Skeletal muscle tissue (tissue), 4 donors: ENCODE results near the gene ETF1. TPM values are rescaled to one million over a fixed set of nuclear protein-coding genes. Genes with fewer than 3 reads are reported as not detected.
A peak's percentile ranks its signal among the peaks of the same experiment; 100 is the strongest.

Source experiments
- H3K27ac ChIP-seq: one replicate; pipeline ENCODE4 v1.7.0; 2013; ENCODE audit warnings: mild to moderate bottlenecking, low read depth, low read length, inconsistent platforms
- H3K27me3 ChIP-seq, 3 donors: one replicate each; pipeline ENCODE4 v1.7.0; 2013; ENCODE audit warnings: low read length in 3 of 3; ENCODE audit not compliant: control insufficient read depth in 3 of 3, insufficient read depth in 3 of 3
- H3K36me3 ChIP-seq, 3 donors: one replicate each; pipeline ENCODE4 v1.7.0; 2013; ENCODE audit warnings: low read length in 3 of 3; ENCODE audit not compliant: control insufficient read depth in 3 of 3, insufficient read depth in 3 of 3
- H3K4me1 ChIP-seq, 3 donors: one replicate each; pipeline ENCODE4 v1.7.0; 2013; ENCODE audit warnings: low read length in 3 of 3, mild to moderate bottlenecking in 3 of 3; ENCODE audit not compliant: control insufficient read depth in 3 of 3, insufficient read depth in 3 of 3
- H3K4me3 ChIP-seq, 3 donors: one replicate each; pipeline ENCODE4 v1.7.0; 2013; ENCODE audit warnings: low read length in 3 of 3
- H3K9ac ChIP-seq, 3 donors: one replicate each; pipeline ENCODE4 v1.7.0; 2013; ENCODE audit warnings: low read length in 3 of 3, mild to moderate bottlenecking in 3 of 3, moderate library complexity in 2 of 3, low read depth in 1 of 3
- H3K9me3 ChIP-seq, 3 donors: one replicate each; pipeline ENCODE4 v1.7.0; 2013; ENCODE audit warnings: low read length in 3 of 3; ENCODE audit not compliant: control insufficient read depth in 3 of 3
- total RNA-seq: library from RNA; depleted of rRNA; stranded (reverse); fragments of >200 nt; gene quantifications from one replicate; pipeline ENCODE4 v1.2.3, GENCODE V29; 2014
- donor health status: Osteomylitis.

ETF1 gene
- total RNA-seq, 1 donor from 2014 or later, result 45.4 TPM

GRCh38 chr5:138533973-138534941 is 8.8 kb downstream of the ETF1 start:
- Histone ChIP-seq H3K27ac (no peak overlapping the region), H3K27me3 (no peaks in the 10 kb centered on the region), H3K4me1 (peaks cover 14 to 45% (median 19%) of the 10 kb centered on the region in 3 donors), H3K36me3 (peaks cover 0 to 5% (median 0%) of the 10 kb centered on the region in 3 donors), H3K9me3 (no peaks in the 10 kb centered on the region), H3K9ac (peak overlapping the region in 1 of 3 donors; percentile 47), H3K4me3 (no peak overlapping the region)

GRCh38 chr5:138529812-138530211 is 13.2 kb downstream of the ETF1 start:
- peaks cover 0 to 2% (median 0%) of the 10 kb centered on the region in 3 donors for H3K36me3 ChIP-seq
- no peaks in the 10 kb centered on the region for H3K27me3 ChIP-seq
- H3K27ac ChIP-seq, result no peak overlapping the region
- H3K4me3 ChIP-seq, result no peak overlapping the region
- no peaks in the 10 kb centered on the region for H3K9me3 ChIP-seq
- H3K4me1 ChIP-seq, result peaks cover 10 to 25% (median 11%) of the 10 kb centered on the region in 3 donors
- H3K9ac ChIP-seq, result no peak overlapping the region

DNA sequence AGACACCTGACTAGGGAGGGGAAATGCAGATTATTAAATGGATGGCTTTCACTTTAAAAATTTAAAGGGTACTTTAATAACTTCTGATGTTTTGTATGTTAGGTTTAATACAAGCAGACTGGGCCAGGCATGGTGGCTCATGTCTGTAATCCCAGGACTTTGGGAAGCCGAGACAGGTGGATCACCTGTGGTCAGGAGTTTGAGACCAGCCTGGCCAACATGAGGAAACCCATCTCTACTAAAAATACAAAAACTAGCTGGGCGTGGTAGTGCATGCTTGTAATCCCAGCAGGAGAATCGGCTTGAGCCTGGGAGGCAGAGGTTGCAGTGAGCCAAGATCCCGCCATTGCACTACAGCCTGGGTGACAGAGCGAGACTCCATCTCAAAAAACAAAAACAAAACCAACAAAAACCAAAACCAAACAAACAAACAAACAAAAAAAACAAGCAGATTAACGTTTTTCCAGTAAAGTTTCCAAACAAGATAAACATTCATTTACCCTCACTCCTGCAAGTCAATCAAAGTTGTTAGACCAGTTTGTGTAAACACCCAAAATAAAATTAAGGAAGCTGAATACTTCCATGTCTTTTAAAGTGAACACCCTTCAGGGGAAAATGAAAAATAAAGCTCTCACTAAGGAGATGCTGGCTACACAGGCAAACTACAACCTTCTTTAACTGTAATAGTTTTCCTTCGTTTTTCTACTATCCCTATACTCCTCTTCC is 14.1 kb downstream of the ETF1 start:
- Histone ChIP-seq H3K9ac (no peak overlapping the region), H3K27ac (no peak overlapping the region)

DNA sequence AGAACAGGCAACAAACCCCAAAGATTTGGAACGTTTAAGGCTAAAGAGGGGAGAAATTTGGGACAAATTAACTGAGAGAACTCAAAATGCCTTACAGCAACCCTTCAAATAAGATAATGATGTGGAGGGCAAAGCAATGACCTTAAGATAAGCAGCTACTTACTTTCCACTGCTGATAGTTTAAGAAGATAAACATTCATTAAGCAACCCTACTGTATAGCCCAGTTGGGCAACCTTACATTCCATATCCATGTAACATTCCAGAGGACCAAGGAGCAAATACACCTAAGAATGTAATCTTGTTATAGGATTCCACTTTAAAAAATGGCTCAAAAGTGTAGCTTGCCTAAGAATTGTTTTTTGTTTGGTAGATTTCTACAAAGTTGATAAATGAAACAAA is 14.8 kb downstream of the ETF1 start:
- Histone ChIP-seq H3K4me1 (peaks cover 2 to 15% (median 5%) of the 10 kb centered on the region in 3 donors), H3K9me3 (no peaks in the 10 kb centered on the region), H3K27ac (no peak overlapping the region), H3K4me3 (no peak overlapping the region), H3K27me3 (no peaks in the 10 kb centered on the region), H3K36me3 (peaks cover 0 to 2% (median 0%) of the 10 kb centered on the region in 3 donors), H3K9ac (no peak overlapping the region)

More for the DNA sequence above, 14.1 kb downstream of the ETF1 start:
- H3K27me3 ChIP-seq, result no peaks in the 10 kb centered on the region
- H3K9me3 ChIP-seq, result no peaks in the 10 kb centered on the region
- H3K4me3 ChIP-seq, result no peak overlapping the region
- H3K4me1 ChIP-seq, result peaks cover 5 to 18% (median 5%) of the 10 kb centered on the region in 3 donors
- H3K36me3 ChIP-seq, result peaks cover 0 to 2% (median 0%) of the 10 kb centered on the region in 3 donors

DNA sequence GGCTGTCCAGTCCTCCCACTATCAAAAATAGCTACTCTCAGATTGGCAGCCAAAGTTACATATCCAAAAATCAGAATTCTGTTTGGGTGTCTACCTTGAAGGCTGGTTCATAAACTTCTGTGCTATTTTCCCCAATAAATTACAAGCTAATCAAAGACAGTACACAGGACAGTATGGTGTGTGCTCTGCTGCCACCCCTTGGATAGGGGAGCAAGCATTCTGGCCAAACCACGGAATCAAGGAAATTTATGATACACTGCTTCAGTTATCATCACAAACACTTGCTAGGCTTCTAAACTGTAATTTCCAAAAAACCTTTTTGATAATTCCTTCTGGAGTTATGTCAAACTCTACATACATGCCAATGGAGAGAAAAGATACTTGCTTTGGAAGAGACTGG is 15.9 kb downstream of the ETF1 start:
- Histone ChIP-seq H3K9ac (peak overlapping the region in 1 of 3 donors; percentile 5), H3K9me3 (no peaks in the 10 kb centered on the region), H3K27ac (no peak overlapping the region), H3K4me1 (peaks cover 2 to 12% (median 5%) of the 10 kb centered on the region in 3 donors), H3K4me3 (no peak overlapping the region), H3K27me3 (no peaks in the 10 kb centered on the region), H3K36me3 (peaks cover 0 to 2% (median 0%) of the 10 kb centered on the region in 3 donors)

- no peak overlapping the region for H3K4me3 ChIP-seq
- H3K9ac ChIP-seq, result no peak overlapping the region
- no peaks in the 10 kb centered on the region for H3K4me1 ChIP-seq
- peaks cover 0 to 6% (median 2%) of the 10 kb centered on the region in 3 donors for H3K36me3 ChIP-seq
- H3K27me3 ChIP-seq, result no peaks in the 10 kb centered on the region
- no peaks in the 10 kb centered on the region for H3K9me3 ChIP-seq
- no peak overlapping the region for H3K27ac ChIP-seq
These were observed 19.6 kb downstream of the ETF1 start for GRCh38 chr5:138523406-138523805.

DNA sequence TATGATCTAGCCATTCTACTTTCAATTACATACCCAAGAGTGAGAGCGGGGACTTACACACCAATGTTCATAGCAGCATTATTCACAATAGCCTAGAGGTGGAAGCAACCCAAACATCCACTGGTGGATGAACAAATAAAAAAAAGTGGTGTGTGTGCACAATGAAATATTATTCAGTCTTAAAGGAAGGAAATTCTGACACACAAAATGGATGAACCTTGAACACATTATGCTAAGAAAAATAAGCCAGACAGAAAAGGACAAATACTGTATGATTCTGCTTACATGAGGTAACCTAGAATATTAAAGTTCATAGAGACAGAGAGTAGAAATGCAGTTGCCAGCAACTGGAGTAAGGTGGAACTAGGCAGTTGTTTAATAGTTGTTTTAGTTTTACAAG is 22.1 kb downstream of the ETF1 start:
- no peaks in the 10 kb centered on the region for H3K4me1 ChIP-seq
- H3K9ac ChIP-seq, result no peak overlapping the region
- H3K4me3 ChIP-seq, result no peak overlapping the region
- no peak overlapping the region for H3K27ac ChIP-seq
- no peaks in the 10 kb centered on the region for H3K9me3 ChIP-seq
- H3K27me3 ChIP-seq, result no peaks in the 10 kb centered on the region
- peaks cover 10 to 22% (median 21%) of the 10 kb centered on the region in 3 donors for H3K36me3 ChIP-seq

DNA sequence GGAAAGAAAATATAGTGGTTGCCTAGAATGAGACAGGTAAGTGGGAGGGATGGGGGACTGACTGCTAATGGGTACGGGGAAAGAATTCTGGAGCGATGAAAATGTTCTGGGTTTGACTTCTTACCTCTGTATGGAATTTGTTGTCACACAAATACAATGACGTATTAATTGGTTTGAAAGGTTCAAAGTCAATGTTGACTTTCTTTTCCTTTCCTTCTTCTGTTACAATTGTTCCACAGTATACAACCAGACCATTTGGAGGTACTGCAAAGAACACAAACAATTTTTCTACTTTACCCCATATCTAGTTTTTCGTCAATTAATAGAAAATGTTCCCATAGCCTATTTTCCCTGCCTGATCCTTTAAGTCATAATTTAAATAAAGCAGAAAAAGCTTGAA is 25.6 kb downstream of the ETF1 start:
- Histone ChIP-seq H3K4me3 (no peak overlapping the region), H3K36me3 (peaks cover 13 to 51% (median 43%) of the 10 kb centered on the region in 3 donors), H3K27me3 (no peaks in the 10 kb centered on the region), H3K27ac (no peak overlapping the region), H3K4me1 (no peaks in the 10 kb centered on the region), H3K9me3 (no peaks in the 10 kb centered on the region), H3K9ac (no peak overlapping the region)

DNA sequence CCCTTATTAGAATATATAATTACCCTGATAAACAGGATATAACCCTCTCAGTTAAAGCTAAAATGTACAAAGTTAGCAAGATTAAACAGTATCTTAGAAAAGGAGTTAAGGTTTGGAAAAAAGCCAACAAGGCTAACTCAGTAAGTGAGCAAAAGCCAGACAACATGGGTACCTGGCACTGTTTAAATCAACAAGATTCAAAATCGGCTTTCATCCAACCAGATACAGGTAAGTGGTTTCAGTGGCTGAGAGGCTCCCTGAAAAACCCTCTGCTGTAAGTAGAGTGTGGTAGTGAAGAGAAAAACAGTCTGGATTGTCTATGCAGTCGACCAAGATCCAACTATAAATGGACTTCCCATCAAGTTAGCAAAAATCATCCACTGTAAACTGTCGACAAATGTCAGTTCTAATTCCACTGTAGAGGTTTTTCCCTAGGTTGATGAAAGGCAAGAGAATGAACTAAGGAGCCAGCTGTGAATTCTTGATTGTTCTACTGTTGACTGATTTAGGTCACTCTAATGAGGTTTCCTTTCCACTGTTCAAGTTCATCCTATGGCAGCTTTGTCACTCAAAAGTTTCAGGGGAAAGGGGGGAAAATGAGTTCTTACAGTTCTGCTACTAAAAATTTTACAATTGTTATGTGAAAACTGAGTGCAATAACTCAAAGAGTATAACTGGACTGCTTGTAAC is 27.3 kb downstream of the ETF1 start:
- Histone ChIP-seq H3K9me3 (no peaks in the 10 kb centered on the region), H3K4me1 (no peaks in the 10 kb centered on the region), H3K4me3 (no peak overlapping the region), H3K9ac (no peak overlapping the region), H3K36me3 (peaks cover 20 to 62% (median 55%) of the 10 kb centered on the region in 3 donors), H3K27ac (no peak overlapping the region), H3K27me3 (no peaks in the 10 kb centered on the region)
